H1 (cell line): Measurements from ENCODE around the gene RUVBL1. TPM values are rescaled to one million over a fixed set of nuclear protein-coding genes. Genes with fewer than 3 reads are reported as not detected.

Experiments
- CTCF ChIA-PET: fragments of 300-600 bp; sonication (Branson Sonifier 250); formaldehyde crosslinking; loops from one replicate; lab custom pipeline; 2021; ENCODE audit not compliant: partially characterized antibody; lab: Charles Lee
- POLR2A ChIA-PET: fragments of 300-600 bp; sonication (Branson Sonifier 250); formaldehyde crosslinking; loops from one replicate; lab custom pipeline; 2021; ENCODE audit warnings: inconsistent platforms; ENCODE audit not compliant: partially characterized antibody; lab: Charles Lee
- DNase-seq, 2 experiments: peaks; one replicate each; pipeline versions ENCODE4 v3.0.0 to v3.0.0-alpha.2; 2010 to 2022; ENCODE audit warnings: low spot score in 2 of 2, low read depth in 1 of 2, mixed read lengths in 1 of 2
- FAIRE-seq: peaks from 2 replicates; lab custom pipeline; 2011; peaks lifted over from hg19 to GRCh38; lab: Jason Lieb, UNC
- H2AFZ ChIP-seq: 2 replicates; pipeline ENCODE4 v1.8.1; 2012; ENCODE audit warnings: low read length, inconsistent platforms
- H2AK5ac ChIP-seq: 2 replicates; pipeline ENCODE4 v1.6.1; 2013; ENCODE audit warnings: low read depth, low read length
- H2BK120ac ChIP-seq: replicated peaks from 2 replicates; pipeline ENCODE3; 2013; ENCODE audit warnings: low read depth, low read length, inconsistent platforms
- H2BK12ac ChIP-seq: 2 replicates; pipeline ENCODE4 v1.6.1; 2013; ENCODE audit warnings: low read depth, low read length
- H2BK15ac ChIP-seq: 2 replicates; pipeline ENCODE4 v1.6.1; 2013; ENCODE audit warnings: low read length
- H2BK20ac ChIP-seq: 2 replicates; pipeline ENCODE4 v1.6.1; 2013; ENCODE audit warnings: low read length
- H2BK5ac ChIP-seq: 2 replicates; pipeline ENCODE4 v1.6.1; 2013; ENCODE audit warnings: low read depth, low read length
- H3K14ac ChIP-seq: 2 replicates; pipeline ENCODE4 v1.6.1; 2013; ENCODE audit warnings: inconsistent platforms; ENCODE audit not compliant: insufficient read length
- H3K18ac ChIP-seq: 2 replicates; pipeline ENCODE4 v1.6.1; 2013; ENCODE audit warnings: low read length; ENCODE audit errors: extremely low read depth
- H3K23ac ChIP-seq: 2 replicates; pipeline ENCODE4 v1.6.1; 2013; ENCODE audit warnings: inconsistent platforms; ENCODE audit not compliant: insufficient read length
- H3K23me2 ChIP-seq: 2 replicates; pipeline ENCODE4 v1.6.1; 2013; ENCODE audit warnings: low read depth, low read length
- H3K27ac ChIP-seq: 2 replicates; pipeline ENCODE4 v1.6.1; 2011; ENCODE audit warnings: low read depth, low read length, inconsistent platforms
- H3K27me3 ChIP-seq, 4 experiments: replicated peaks in 1 of 4; 1 replicate in 1 of 4; 2 replicates in 3 of 4; pipeline versions ENCODE4 v1.6.1 to v1.8.1; 2011 to 2013; ENCODE audit warnings: low read length in 3 of 4, mild to moderate bottlenecking in 3 of 4, inconsistent platforms in 2 of 4, mixed read lengths in 2 of 4, moderate library complexity in 1 of 4; ENCODE audit not compliant: control insufficient read depth in 3 of 4, insufficient read depth in 3 of 4; ENCODE audit errors: extremely low read depth in 1 of 4
- H3K36me3 ChIP-seq, 4 experiments: 2 replicates each; pipeline versions ENCODE4 v1.6.1 to v1.8.1; 2011 to 2013; ENCODE audit warnings: mild to moderate bottlenecking in 4 of 4, low read length in 3 of 4, moderate library complexity in 2 of 4, control low read depth in 1 of 4, inconsistent platforms in 1 of 4; ENCODE audit not compliant: insufficient read depth in 4 of 4, control insufficient read depth in 2 of 4
- H3K4ac ChIP-seq: replicated peaks from 2 replicates; pipeline ENCODE3; 2013; ENCODE audit warnings: low read length, low read depth, mixed read lengths, inconsistent platforms; ENCODE audit not compliant: insufficient read length
- H3K4me1 ChIP-seq, 4 experiments: replicated peaks in 1 of 4; 1 replicate in 1 of 4; 2 replicates in 3 of 4; pipeline versions ENCODE4 v1.6.1 to v1.8.1; 2011 to 2013; ENCODE audit warnings: low read length in 3 of 4, inconsistent platforms in 2 of 4, mixed read lengths in 1 of 4; ENCODE audit not compliant: insufficient read depth in 4 of 4, control insufficient read depth in 3 of 4
- H3K4me2 ChIP-seq, 2 experiments: 2 replicates each; pipeline versions ENCODE4 v1.6.1 to v1.8.1; 2011 to 2013; ENCODE audit warnings: low read depth in 2 of 2, low read length in 2 of 2, control low read depth in 1 of 2, inconsistent platforms in 1 of 2, mild to moderate bottlenecking in 1 of 2; ENCODE audit not compliant: insufficient read depth in 1 of 2
- H3K4me3 ChIP-seq, 4 experiments: fragments of 200-600, 300-600 bp in 1 of 4; sonication (generic), shearing (Covaris generic), sonication (Bioruptor Twin) in 1 of 4; 2 replicates each; pipeline versions ENCODE4 v1.5.1 to v1.8.1; 2011 to 2016; ENCODE audit warnings: low read length in 4 of 4, low read depth in 3 of 4, control low read depth in 2 of 4, inconsistent platforms in 2 of 4, mild to moderate bottlenecking in 2 of 4, mixed read lengths in 1 of 4, moderate library complexity in 1 of 4; ENCODE audit not compliant: insufficient read depth in 2 of 4; ENCODE audit errors: extremely low read depth in 1 of 4
- H3K56ac ChIP-seq: replicated peaks from 2 replicates; pipeline ENCODE3; 2013; ENCODE audit warnings: low read depth, mild to moderate bottlenecking, mixed read lengths, low read length, inconsistent platforms; ENCODE audit not compliant: insufficient read length
- H3K79me1 ChIP-seq: 2 replicates; pipeline ENCODE4 v1.6.1; 2013; ENCODE audit warnings: low read depth, low read length, control low read depth
- H3K79me2 ChIP-seq, 2 experiments: 2 replicates each; pipeline versions ENCODE4 v1.6.1 to v1.8.1; 2012 to 2013; ENCODE audit warnings: low read length in 2 of 2, mild to moderate bottlenecking in 2 of 2, inconsistent platforms in 1 of 2; ENCODE audit not compliant: insufficient read depth in 2 of 2, control insufficient read depth in 1 of 2
- H3K9ac ChIP-seq, 4 experiments: replicated peaks in 1 of 4; 1 replicate in 1 of 4; 2 replicates in 3 of 4; pipeline versions ENCODE4 v1.6.1 to v1.8.1; 2011 to 2013; ENCODE audit warnings: low read depth in 3 of 4, low read length in 3 of 4, control low read depth in 2 of 4, mild to moderate bottlenecking in 2 of 4, moderate library complexity in 2 of 4, inconsistent platforms in 1 of 4; ENCODE audit errors: extremely low read depth in 1 of 4
- H3K9me3 ChIP-seq, 2 experiments: 2 replicates each; pipeline versions ENCODE4 v1.6.1 to v1.8.1; 2012 to 2013; ENCODE audit warnings: mild to moderate bottlenecking in 2 of 2, moderate library complexity in 2 of 2, control low read depth in 1 of 2, inconsistent platforms in 1 of 2, low read depth in 1 of 2, low read length in 1 of 2, mixed read lengths in 1 of 2; ENCODE audit not compliant: insufficient read depth in 2 of 2
- H4K20me1 ChIP-seq, 2 experiments: replicated peaks in 1 of 2; 2 replicates each; pipeline versions ENCODE3 to v1.8.1; 2011 to 2013; ENCODE audit warnings: inconsistent platforms in 2 of 2, low read length in 2 of 2, mild to moderate bottlenecking in 1 of 2; ENCODE audit not compliant: insufficient read depth in 2 of 2, control insufficient read depth in 1 of 2
- H4K5ac ChIP-seq: 2 replicates; pipeline ENCODE4 v1.6.1; 2013; ENCODE audit warnings: low read length, low read depth, mixed read lengths, inconsistent platforms; ENCODE audit not compliant: insufficient read length
- H4K8ac ChIP-seq: 2 replicates; pipeline ENCODE4 v1.8.0; 2013; ENCODE audit warnings: mild to moderate bottlenecking, moderate library complexity, low read length, inconsistent platforms; ENCODE audit not compliant: insufficient read depth; ENCODE audit errors: extremely low read depth
- H4K91ac ChIP-seq: replicated peaks from 2 replicates; pipeline ENCODE3; 2013; ENCODE audit warnings: low read length, mixed read lengths, inconsistent platforms; ENCODE audit not compliant: insufficient read length
- EZH2 ChIP-seq: fragments of 200-600 bp; sonication (generic); IDR thresholded peaks from 2 replicates; pipeline ENCODE4 v1.7.1; 2012; ENCODE audit warnings: low read depth, mild to moderate bottlenecking, moderate library complexity, low read length, inconsistent platforms; ENCODE audit not compliant: severe bottlenecking
- RFX5 ChIP-seq: IDR thresholded peaks from 2 replicates; pipeline ENCODE4 v1.6.1; 2011; ENCODE audit warnings: low read depth, low read length, improper control_type of control experiment, borderline replicate concordance
- WGBS, 2 experiments: shearing (Covaris generic) in 1 of 2; methylation state at CpG; one replicate each; pipeline versions ENCODE4 v1.1.6 to v1.1.7; 2013 to 2015; ENCODE audit warnings: low lambda C conversion rate in 2 of 2, mixed read lengths in 2 of 2, inconsistent platforms in 1 of 2, low coverage in 1 of 2, missing lambda C conversion rate in 1 of 2; ENCODE audit not compliant: insufficient replicate concordance in 2 of 2, insufficient coverage in 1 of 2, insufficient read length in 1 of 2; ENCODE audit errors: extremely low coverage in 1 of 2, missing lambda C conversion rate in 1 of 2; 5-methylcytosine and 5-hydroxymethylcytosine counted together
- polyA plus RNA-seq, 7 experiments: library from polyadenylated mRNA; depleted of rRNA in 3 of 7; stranded (reverse) in 5 of 7; unstranded in 2 of 7; fragments of >200 nt in 5 of 7; fragments of 200-250 nt in 2 of 7; gene quantifications; 1 replicate in 5 of 7; 2 replicates in 1 of 7; 4 replicates in 1 of 7; pipeline versions ENCODE4 v1.2.1 to v1.2.3, GENCODE V29; 2011 to 2013; ENCODE audit warnings: missing spikeins in 2 of 7, mixed read lengths in 2 of 7
- total RNA-seq: library from RNA; stranded (reverse); fragmentation: NEBNext Ultra II Directional; extraction: Animal tissue kit (Norgen Biotek cat#: 25700); gene quantifications from 2 replicates; pipeline ENCODE4 v1.2.1, GENCODE V29; 2021

Gene RUVBL1
- total and polyA plus RNA-seq, 2 of the 8 experiments (the other 6 are each of a cell fraction or from before 2014, with no cell fraction given): 112 to 135 TPM

DNA sequence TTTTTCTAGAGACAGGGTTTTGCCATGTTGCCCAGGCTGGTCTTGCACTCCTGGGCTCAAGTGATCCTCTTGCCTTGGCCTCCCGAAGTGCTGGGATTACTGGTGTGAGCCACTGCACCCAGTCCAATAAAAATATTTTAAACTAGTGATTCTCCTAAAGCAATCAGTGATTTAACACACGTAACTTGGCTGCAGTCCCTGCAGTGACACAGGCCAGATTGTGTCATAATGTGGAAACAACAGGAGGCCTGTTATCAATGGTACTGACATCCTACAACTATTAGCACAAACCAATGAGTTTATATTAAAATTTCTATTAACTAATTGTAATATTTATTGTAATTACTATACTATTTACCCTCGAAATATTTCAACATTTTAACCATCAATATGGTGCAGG lies 73.0 kb downstream of the RUVBL1 start:
- H3K27ac ChIP-seq: no peak overlapping the region
- H3K9ac ChIP-seq: no peak overlapping the region
- no peak overlapping the region for H3K23ac ChIP-seq
- no peak overlapping the region for H2AK5ac ChIP-seq
- H3K79me1 ChIP-seq: peaks cover 7% of the 10 kb centered on the region
- no peak overlapping the region for H2BK12ac ChIP-seq
- H3K18ac ChIP-seq: no peak overlapping the region
- CTCF ChIA-PET: no interaction called here
- no peak overlapping the region for H3K56ac ChIP-seq
- no peak overlapping the region for H2BK15ac ChIP-seq
- H3K4me2 ChIP-seq: no peak overlapping the region; a peak in 1 of 4 replicates
- peaks cover 0 to 7% of the 10 kb centered on the region in 2 experiments for H4K20me1 ChIP-seq
- H4K91ac ChIP-seq: no peak overlapping the region
- FAIRE-seq: no peak
- no peak overlapping the region for H2AFZ ChIP-seq
- no peak for DNase-seq
- H3K27me3 ChIP-seq: no peaks in the 10 kb centered on the region
- H3K36me3 ChIP-seq: peaks cover 2 to 23% (median 11%) of the 10 kb centered on the region in 4 experiments; a peak in 7 of 8 replicates
- H3K4me1 ChIP-seq: peaks cover 0 to 7% (median 2%) of the 10 kb centered on the region in 4 experiments; a peak in 4 of 7 replicates
- H3K79me2 ChIP-seq: peaks cover 5 to 30% of the 10 kb centered on the region in 2 experiments; a peak in 3 of 4 replicates
- H4K8ac ChIP-seq: no peak overlapping the region
- peaks cover 12% of the 10 kb centered on the region for H3K23me2 ChIP-seq
- no peaks in the 10 kb centered on the region for H3K9me3 ChIP-seq
- no peak overlapping the region for H3K4ac ChIP-seq
- no peak overlapping the region for H3K4me3 ChIP-seq
- H4K5ac ChIP-seq: no peak overlapping the region
- H2BK20ac ChIP-seq: no peak overlapping the region
- H2BK5ac ChIP-seq: no peak overlapping the region
- H3K14ac ChIP-seq: no peak overlapping the region
- POLR2A ChIA-PET: interaction anchor here (1.3 to 1.6 kb wide), 2 partner anchors 10 to 73 kb away, joined by 4 to 6 read pairs; partner anchors contain the start of gene RUVBL1
- WGBS, 2 experiments: 87% methylated on average over 3 of the region's 3 CpGs; no CpG with 5 or more reads in 1 of the 2 experiments
- TF ChIP-seq RFX5 (no peak), EZH2 (no peak)
- no peak overlapping the region for H2BK120ac ChIP-seq
